ENCODE measurements around the gene SLC27A3.

SLC27A3 gene

GRCh38 chr1:153734396-153735089 is 40.7 kb upstream of the SLC27A3 start:
- H3K9me3 Mint-ChIP-seq: no peaks in the 10 kb centered on the region
- no peak overlapping the region for H3K4me3 Mint-ChIP-seq
- TF ChIP-seq CTCF (IDR thresholded peaks at IDR 0.05; ENCODE audit: unreplicated experiment in 3 of 3): no peak

GRCh38 chr1:153735090-153735420 is 40.2 kb upstream of the SLC27A3 start:
- Mint-ChIP-seq H3K4me3 (no peak overlapping the region), H3K9me3 (no peaks in the 10 kb centered on the region), H3K27me3 (ENCODE audit: low read depth) (no peaks in the 10 kb centered on the region), H3K4me1 (peaks cover 22% of the 10 kb centered on the region), H3K36me3 (ENCODE audit: low read depth) (peaks cover 28% of the 10 kb centered on the region), H3K27ac (peak overlapping the region; percentile 78 to 95 (median 84))
- TF ChIP-seq CTCF (IDR thresholded peaks at IDR 0.05; ENCODE audit: unreplicated experiment in 3 of 3): no peak

More at GRCh38 chr1:153734396-153735089, 40.7 kb upstream of the SLC27A3 start:
- Mint-ChIP-seq H3K27me3 (ENCODE audit: low read depth) (no peaks in the 10 kb centered on the region), H3K27ac (peak overlapping the region; percentile 78 to 95 (median 84)), H3K36me3 (ENCODE audit: low read depth) (peaks cover 28% of the 10 kb centered on the region), H3K4me1 (peaks cover 26% of the 10 kb centered on the region)

GRCh38 chr1:153741986-153742385 is 33.2 kb upstream of the SLC27A3 start:
- no peak overlapping the region for H3K4me3 Mint-ChIP-seq
- peak overlapping the region; percentile 32 to 89 (median 38) for H3K27ac Mint-ChIP-seq
- TF ChIP-seq CTCF (IDR thresholded peaks at IDR 0.05; ENCODE audit: unreplicated experiment in 3 of 3): no peak
- peaks cover 17% of the 10 kb centered on the region for H3K4me1 Mint-ChIP-seq
- H3K9me3 Mint-ChIP-seq: no peaks in the 10 kb centered on the region
- no peaks in the 10 kb centered on the region for H3K27me3 Mint-ChIP-seq (ENCODE audit: low read depth)
- H3K36me3 Mint-ChIP-seq (ENCODE audit: low read depth): peaks cover 60% of the 10 kb centered on the region

- Mint-ChIP-seq H3K27me3 (ENCODE audit: low read depth) (no peaks in the 10 kb centered on the region), H3K9me3 (no peaks in the 10 kb centered on the region), H3K4me1 (peaks cover 17% of the 10 kb centered on the region), H3K36me3 (ENCODE audit: low read depth) (peaks cover 60% of the 10 kb centered on the region), H3K4me3 (no peak overlapping the region), H3K27ac (peak overlapping the region; percentile 32 to 89 (median 38))
- TF ChIP-seq CTCF (IDR thresholded peaks at IDR 0.05; ENCODE audit: unreplicated experiment in 3 of 3): no peak
Measured at GRCh38 chr1:153742411-153743142, 32.6 kb upstream of the SLC27A3 start.

GRCh38 chr1:153745417-153745816 is 29.8 kb upstream of the SLC27A3 start:
- no peaks in the 10 kb centered on the region for H3K9me3 Mint-ChIP-seq
- H3K36me3 Mint-ChIP-seq (ENCODE audit: low read depth): peaks cover 73% of the 10 kb centered on the region
- peak overlapping the region in 2 of 3 experiments; percentile 54 to 84 for H3K27ac Mint-ChIP-seq
- no peak for TF ChIP-seq CTCF (IDR thresholded peaks at IDR 0.05; ENCODE audit: unreplicated experiment in 3 of 3)
- peaks cover 21% of the 10 kb centered on the region for H3K4me1 Mint-ChIP-seq
- H3K4me3 Mint-ChIP-seq: no peak overlapping the region
- H3K27me3 Mint-ChIP-seq (ENCODE audit: low read depth): no peaks in the 10 kb centered on the region
